HL-60/S4 treated with retinoic acid at 250 ng/mL for 4 days and 3 days (cell line): ENCODE measurements around the gene KLHL21.
"Not testable (repeated sequence)": the region's sequence is repeated elsewhere in the genome, so short reads cannot be mapped to it uniquely, and the experiment has no call there.

Experiments used
- in situ Hi-C: fragments of 300-500 bp; cut with MboI; formaldehyde crosslinking; loops from 2 replicates; pipeline ENCODE4 v1.7.0; 2022; ENCODE audit warnings: low sequenced_read_pairs

KLHL21 gene

DNA sequence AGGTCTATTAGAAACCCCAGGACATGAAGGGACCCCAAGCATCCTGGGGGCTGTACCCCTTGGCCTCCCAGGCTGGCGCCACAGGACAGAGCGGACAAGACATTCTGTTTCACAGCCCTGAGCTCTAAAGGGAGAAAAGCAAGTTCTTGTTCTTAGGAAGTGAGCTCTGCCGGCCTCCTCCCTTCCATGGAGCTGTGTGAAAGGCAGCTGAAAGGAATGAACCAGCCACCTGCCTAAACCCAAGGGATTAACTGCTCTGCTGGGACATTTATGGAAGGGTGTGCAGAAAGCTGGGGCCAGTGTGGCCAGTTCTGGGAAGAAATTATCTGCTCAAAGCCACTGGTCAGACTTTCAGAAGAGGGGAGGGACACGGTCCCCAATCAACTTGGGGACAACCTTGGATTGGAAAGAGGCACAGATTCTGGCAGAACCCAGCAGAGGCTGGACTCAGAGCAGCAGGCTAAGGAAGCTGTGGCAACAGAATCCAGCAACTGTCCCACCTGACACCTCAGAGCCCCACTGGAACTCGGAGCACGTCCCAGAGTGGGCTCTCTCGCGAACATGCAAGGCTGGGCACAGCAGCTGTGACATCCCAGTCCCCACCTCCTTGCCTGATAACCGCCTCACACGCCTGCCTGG lies 2.1 kb downstream of the KLHL21 start:
- in situ Hi-C loops: no loop called here

DNA sequence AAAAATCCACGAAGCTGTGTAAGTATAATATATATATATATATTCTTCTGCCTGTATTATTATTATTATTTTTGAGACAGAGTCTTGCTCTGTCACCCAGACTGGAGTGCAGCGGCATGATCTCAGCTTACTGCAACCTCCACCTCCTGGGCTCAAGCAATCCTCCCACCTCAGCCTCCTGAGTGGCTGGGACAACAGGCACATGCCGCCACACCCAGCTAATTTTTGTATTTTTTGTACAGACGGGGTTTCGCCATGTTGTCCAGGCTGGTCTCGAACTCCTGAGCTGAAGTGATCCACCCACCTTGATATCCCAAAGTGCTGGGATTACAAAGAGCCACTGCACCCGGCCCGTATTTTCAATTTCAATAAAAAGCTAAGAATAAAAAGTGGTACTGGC lies 2.7 kb downstream of the KLHL21 start:
- in situ Hi-C loops: not testable (repeated sequence)

DNA sequence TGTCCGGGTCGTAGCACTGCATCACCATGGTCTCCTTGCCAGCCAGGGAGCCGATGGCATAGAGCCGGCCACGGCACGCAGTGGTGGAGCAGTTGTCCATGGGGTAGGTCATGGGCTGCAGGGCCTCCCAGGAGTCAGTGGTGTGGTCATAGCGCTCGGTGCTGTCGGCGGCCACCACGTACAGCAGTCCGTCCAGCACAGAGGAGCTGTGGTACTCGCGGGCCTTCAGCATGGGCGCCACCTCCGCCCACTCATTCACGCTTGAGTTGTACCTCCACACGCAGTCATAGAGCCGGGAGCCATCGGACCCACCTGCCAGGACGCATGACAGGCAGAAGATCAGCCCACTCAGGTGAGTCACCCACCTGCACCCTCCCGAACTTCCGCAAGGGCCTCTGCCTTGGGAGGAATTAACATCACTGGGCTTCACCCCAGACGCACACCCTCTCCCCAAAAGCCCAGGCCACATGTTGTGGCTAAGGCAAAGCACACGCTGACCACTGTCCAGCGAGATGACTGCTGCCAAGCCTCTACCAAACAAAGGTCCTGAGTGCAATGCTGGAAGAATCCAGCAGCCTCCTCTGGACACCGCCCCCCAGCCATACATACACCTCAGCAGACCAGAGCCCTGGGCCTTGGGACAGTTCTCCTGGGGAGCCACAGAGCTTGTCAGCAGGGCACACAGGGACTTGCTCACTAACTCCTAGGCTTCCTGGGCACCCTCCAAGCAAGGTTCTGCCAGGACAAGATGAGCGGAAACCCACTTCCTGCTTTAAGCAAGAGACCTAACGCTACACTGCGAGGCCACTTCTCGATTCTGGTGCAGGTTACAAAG lies 3.3 kb downstream of the KLHL21 start:
- in situ Hi-C loops: no loop called here

DNA sequence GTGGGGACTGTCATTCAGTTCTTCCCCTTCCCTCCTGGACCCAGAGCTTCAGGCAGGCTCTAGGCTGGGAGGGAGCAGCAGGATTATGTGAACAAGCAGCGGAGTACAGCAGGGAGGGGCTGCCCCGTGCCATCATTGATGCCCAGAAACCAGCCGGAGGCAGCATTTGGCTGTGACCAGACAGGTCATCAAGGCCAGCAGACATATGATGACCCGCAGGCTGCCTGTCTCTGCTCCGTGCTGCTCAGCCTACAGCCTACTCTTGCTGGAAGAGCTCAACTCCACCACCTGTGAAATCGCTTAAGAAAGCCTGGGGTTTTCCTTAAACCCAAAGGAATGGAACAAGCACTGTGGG lies 4.9 kb downstream of the KLHL21 start:
- in situ Hi-C loops: no loop called here

DNA sequence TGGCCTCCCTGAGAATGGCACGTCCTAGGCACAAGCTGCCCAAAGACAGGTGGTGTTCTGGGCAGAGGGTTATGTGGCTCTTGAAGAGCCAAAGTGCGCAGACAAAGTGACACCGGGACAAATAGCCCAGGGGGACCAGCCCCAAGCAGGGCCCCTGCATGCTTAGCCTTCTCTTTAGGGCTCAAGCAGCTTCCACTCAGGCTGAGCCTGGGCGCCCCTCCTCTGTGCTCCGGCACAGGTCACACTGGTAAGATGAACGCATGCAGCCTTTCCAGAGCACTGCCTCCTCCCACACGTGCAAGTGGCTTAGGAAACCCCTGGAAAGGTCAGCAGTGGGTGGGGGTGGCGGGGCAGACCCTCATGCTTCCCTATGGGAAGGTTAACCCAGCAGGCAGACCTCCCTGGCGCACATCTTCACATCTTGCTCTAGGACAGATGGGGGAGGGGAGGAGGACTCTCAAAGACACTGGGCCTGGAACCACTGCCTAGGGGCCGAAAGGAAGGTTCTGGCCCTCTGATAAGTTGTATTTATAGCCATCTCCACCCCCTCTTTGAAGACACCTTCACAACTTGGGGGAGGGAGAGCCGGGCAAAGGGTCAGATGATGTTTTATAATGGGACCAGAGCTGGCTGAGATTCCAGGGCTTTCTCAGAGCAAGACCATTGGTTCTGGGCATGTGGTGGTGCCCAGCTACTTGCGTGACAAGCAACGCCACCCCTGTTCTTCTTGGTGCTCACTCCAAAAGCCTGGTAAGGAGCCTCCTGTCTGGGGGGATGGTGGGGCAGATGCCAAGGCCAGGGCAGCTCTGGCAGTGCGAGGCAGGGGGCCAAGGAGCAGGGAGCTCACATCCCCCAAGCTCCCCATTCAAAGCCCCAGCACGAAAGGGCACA lies 5.5 kb downstream of the KLHL21 start:
- in situ Hi-C loops: no loop called here

DNA sequence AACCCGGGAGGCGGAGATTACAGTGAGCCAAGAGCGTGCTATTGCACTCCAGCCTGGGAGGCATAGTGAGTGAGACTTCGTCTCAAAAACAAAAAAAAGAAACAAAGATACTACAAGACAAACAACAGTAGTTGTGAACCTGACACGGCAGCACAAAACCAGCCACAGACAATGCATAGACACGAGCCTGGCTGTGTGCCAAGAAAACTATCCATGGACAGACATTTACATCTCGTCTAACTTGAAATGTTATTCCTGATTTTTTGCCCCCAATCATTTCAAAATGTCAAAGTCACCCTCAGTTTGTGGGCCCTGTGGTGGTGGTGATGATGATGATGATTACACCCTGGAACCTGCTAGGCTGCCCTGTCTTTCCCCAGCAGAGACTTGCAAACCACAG lies 6.3 kb downstream of the KLHL21 start:
- in situ Hi-C loops: no loop called here

DNA sequence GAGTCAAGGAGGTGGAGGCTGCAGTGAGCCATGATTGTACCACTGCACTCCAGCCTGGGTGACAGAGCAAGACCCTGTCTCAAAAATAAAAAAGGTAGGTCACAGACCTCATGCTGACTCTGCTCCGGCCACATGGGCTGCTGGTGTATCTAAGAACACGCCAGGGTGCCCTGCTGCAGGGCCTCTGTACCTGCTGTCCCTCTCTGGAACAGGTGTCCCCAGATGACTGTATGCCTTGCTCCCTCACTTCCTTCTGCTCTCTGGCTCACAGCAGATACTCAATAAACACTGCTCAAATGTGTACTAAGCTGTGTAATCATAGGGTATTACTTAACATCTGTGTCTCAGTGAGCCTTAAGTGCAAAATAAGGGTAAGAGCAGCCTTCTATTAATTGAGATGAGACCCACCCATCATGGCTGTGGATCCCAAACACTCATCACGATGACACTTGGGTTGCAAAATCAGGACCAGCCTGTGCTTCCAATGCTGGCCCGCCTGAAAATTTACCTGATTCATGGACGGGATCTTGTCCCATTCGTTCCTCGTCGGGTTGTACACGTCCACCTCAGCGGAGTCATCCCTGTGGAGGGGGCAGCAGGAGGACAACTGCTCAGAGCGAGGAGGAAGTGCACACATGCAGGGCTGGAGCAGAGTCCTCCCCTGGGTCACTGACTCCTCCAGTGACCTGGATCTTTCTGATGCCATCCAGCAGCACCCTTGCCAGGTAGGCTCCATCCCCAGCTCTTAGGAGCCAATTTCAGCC lies 7.5 kb downstream of the KLHL21 start:
- in situ Hi-C loops: no loop called here

DNA sequence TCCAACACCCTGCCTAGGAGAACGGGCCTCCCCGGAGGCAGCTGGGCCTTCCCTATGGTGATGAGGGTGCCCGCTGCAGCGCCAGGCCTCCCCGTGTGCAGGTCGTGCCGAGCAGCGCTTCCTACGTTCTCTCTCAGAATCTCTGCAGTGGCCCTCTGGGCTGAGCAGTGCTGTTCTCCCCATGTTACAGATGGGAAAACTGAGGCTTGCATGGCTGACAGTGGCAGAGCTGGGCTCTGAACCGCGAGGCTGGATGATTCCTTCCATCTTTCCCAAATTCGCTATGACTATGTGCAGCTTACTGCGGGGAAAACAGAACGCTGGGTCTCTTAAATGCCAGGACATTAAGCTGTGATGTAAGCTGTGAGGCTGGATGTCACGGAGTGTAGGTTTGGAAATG lies 8.9 kb downstream of the KLHL21 start:
- in situ Hi-C loops: no loop called here

DNA sequence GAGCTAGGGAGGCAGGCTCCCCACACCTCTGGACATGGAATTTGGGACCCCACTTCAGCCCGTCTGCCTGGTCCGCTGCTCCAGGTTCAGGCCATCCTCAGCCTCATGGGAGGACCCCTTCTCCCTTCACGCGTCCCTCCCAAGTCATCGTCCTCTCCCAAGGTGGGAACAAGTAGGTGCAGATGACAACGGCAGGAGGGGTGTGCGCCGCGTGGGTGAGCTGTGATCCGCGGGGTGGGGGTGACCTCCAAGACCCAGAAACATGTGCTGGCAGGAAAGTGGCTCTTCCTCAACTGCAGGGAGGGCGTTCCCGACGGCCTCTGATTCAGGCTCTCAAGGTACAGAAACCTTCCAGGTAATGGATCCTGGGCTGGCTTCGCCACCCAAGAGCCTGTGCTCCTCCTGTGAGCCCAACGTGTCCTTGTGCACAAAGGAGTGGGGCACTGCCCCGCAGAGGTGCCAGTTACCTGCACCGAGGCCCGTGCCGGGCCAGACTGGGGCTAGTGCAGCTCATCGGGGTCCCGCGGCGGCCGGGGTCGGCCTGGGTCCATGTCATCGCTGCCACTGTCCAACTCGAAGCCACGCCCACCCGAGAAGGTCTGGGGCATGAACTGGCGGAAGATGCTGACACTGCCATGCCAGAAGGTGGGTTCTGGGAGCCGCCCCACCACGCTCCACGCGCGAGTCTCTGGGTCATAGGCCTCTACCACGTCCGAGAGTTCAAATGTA lies 9.6 kb downstream of the KLHL21 start:
- in situ Hi-C loops: no loop called here

DNA sequence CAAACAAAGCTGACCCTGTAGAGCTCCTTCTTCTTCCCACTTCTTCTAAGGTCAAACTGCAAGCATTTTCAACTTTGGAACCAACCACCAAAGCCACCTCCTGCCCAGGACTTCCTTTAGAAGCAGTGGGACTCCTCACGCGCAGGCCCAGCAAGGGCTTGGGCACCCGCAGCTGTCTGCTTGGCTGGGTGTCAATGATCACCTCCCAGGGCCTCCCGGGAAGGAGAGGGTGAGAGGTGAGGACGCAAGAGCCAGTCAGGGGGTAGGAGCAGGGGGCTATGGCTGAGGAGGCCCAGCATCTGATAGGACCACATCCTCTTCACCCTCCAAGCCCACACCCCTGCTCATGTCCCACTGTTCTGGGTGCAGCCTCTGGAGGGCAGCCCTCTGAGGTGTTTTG lies 10.2 kb downstream of the KLHL21 start:
- in situ Hi-C loops: no loop called here

DNA sequence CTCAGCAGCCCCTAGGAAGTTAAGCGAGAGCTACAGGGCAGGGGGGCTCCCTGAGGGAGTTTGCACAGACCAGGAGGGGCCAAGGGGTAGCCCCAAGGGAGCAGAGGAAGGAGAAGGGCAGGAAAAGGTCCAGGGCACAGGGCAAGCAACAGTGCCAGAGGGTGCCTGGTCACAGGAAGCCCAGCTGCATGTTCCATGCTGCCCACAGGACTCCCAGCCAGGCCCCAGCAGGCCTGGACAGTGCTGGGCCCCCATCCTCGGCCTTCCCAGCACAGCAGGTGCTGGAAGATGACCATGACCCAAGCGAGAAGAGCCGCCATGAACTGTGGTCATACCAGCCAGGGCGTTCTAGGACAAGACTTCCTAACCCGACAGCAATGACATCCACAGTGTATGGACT lies 11.0 kb downstream of the KLHL21 start:
- in situ Hi-C loops: no loop called here

DNA sequence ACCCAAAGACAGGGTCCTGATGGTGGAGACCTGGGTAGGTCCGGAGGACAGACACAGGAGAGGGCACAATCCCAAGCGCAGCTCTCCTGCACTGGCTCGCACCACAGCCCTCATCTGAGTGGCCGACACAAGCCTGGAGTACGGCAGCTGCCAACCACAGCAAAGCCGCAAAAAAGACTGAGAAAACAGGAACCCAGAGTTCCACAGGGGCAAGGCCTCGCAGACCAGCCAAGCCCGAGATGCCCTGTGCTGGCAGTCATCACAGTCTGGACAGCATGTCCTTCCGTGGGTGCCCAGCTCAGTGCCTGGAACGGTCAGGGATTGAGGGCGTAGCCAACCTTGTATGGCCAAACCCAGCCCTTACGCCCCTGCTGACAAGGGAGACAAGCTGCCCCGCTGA lies 11.4 kb downstream of the KLHL21 start:
- in situ Hi-C loops: no loop called here

DNA sequence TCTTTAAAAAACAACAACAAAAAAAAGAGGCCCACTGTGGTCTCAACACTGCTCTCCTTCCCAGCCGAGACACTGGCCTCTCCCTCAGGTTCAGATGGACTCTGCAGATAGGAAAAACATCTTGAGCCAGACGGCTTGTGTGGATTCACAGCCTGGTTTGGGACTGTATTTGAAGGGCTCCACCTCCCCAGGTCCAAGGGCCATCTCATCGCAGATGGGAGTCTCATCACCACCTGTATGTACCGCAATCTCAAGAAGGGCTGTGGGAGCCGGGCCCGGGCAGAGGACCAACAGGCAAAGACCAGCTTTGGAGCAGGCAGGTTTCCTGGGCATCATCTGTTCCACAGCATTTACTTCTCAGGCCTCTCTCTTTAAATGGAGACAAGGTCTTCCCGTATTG lies 12.6 kb downstream of the KLHL21 start:
- in situ Hi-C loops: no loop called here

DNA sequence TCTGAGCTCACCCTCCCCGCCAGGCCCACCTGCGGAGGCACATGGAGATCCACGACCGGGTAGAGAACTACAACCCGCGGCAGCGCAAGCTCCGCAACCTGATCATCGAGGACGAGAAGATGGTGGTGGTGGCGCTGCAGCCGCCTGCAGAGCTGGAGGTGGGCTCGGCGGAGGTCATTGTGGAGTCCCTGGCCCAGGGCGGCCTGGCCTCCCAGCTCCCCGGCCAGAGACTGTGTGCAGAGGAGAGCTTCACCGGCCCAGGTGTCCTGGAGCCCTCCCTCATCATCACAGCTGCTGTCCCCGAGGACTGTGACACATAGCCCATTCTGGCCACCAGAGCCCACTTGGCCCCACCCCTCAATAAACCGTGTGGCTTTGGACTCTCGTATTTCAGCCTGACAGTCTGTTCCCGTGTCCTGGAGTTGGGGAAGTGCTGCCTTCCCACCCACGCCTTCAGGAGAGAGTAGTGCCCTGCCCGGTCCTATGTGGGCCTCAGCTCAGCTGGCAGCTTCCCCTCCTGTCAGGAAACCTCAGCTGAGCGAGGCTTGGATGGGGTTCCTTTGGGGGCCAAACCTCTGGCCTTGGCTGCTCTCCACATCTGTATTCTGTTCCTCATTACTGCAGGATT lies 13.7 kb downstream of the KLHL21 start:
- in situ Hi-C loops: no loop called here

DNA sequence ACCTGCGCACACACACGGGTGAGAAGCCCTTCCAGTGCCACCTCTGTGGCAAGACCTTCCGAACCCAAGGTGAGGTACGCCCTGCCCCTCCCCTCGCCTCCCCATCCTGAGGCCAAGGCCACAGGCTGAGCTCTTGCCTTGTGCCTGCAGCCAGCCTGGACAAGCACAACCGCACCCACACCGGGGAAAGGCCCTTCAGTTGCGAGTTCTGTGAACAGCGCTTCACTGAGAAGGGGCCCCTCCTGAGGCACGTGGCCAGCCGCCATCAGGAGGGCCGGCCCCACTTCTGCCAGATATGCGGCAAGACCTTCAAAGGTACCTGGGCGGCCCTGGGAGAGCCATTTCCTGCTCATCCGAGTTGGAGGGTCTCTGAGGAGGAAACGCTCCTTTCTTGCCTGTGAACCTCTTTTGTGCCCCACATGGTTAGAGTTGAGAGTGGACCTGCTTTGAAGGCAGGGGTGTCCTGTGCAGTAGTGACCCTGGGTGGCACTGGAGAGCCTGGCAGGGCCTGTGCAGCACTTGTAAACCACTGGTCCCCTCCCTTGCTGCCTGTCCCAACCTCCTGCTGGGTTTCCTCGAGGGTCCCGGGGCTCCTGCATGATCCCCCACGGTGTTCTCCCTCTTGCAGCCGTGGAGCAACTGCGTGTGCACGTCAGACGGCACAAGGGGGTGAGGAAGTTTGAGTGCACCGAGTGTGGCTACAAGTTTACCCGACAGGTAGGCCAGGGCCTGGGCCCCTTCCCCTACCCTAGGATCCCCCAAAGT lies 14.4 kb downstream of the KLHL21 start:
- in situ Hi-C loops: no loop called here

DNA sequence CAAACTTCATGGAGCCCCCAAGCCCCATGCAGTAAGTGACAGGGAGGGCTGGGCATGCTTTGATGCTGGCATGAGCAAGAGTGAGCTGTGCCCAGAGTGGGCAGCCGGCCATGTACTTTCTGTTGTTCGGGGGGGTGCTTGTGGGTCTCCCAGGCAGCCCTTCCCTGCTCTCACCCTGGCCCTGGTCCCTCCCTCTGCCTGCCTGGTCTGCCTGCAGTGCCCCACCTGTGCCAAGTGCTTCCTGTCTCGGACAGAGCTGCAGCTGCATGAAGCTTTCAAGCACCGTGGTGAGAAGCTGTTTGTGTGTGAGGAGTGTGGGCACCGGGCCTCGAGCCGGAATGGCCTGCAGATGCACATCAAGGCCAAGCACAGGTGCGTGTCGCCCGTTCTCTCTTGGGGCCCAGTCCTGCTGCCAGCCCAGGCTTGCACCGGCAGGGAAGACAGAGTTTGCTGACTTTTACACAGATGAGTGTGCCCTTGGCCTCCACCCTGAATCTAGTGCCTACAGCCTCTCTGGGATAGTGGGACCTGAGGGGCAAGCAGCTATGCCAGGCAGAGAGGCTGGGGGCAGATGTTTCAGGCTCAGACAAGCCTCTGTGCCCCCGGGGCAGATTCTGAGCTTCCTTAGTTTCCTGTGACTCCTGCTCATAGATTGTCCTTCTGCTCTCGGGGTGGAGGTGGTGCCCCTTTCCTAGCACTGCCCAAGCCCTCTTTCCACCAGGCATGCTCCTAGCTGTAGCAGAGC lies 15.2 kb downstream of the KLHL21 start:
- in situ Hi-C loops: no loop called here

DNA sequence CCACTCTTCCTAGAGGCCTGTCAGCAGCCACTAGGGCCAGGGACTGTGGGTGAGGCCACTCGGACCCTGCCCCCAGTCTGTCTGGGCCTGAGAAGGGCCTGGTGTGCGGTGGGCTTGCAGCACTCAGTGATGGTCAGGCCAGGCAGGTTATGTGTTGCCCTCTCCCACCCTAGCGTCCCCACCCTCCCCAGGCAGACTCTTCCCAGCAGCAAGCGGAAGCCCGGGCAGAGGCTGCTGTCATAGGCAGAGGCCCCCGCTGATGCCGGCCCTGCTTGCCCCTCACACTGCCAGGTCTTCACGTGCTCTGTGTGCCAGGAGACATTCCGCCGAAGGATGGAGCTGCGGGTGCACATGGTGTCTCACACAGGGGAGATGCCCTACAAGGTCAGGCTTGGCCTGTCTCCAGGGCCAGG lies 16.3 kb downstream of the KLHL21 start:
- in situ Hi-C loops: no loop called here

DNA sequence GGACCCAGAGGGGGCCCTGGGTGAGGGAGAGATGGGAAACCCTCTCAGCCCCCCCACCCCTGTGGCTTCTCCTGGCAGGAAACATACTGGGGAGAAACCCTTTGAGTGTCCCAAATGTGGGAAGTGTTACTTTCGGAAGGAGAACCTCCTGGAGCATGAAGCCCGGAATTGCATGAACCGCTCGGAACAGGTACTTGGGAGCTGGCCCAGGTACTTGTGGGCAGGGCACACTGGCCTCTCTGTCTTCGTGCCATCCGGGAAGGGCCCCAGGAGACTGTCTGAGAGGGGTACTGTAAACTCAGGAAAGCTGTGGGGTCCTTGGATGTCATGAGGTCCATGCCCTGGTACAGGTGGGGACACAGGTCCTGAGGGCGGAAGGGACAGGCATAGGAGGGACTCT lies 16.8 kb downstream of the KLHL21 start:
- in situ Hi-C loops: no loop called here
